ENCODE data around the gene ZFP42.
"Not testable (repeated sequence)": the region's sequence is repeated elsewhere in the genome, so short reads cannot be mapped to it uniquely, and the experiment has no call there.

Gene ZFP42

DNA sequence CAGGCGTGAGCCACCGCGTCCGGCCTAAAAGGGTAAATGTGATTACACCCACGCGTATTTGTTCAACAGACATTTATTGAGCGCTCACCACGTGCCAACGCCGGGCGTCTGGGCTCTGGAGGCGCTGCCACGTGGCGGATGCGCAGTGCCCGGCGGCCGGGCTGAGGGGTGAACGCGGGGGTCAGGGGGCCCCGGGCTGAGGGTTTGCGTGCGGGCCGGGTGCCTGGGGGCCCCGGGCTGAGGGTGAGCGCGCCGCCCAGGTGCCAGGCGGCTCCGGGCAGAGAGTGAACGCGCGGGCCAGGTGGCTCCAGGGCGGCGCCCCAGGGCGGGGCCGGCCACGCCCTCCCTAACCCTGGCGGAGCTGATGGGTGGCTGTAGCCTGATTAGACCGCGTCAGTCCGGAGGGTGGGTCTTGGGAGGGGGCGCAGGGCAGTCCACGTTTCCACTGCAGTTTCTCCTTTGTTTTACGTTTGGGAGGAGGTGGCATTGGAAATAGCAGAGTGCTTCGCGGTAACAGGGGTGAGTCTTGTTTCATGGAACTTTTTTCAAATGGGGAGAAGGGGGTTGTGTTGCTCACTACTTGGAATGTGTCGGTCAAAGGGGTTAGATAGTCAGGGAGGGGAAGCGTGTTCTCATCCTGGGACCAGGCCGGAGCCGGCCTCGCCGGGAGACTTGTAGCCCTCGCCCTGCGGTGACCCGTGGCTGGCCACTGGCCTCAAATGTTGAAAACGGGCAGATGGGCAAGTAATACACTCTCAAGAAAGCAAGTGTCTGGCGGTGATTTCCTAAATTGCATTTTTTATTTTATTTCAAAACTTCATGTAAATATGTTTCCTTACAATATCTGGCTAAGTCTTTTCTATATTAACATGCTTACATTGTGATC lies at the start of gene ZFP42:
ZFP42 (plus strand) TSS at position 450 of the 886 bp plus-strand sequence. CDS start 7,037 bp downstream, outside the sequence.
- DNase-seq: no peak

DNA sequence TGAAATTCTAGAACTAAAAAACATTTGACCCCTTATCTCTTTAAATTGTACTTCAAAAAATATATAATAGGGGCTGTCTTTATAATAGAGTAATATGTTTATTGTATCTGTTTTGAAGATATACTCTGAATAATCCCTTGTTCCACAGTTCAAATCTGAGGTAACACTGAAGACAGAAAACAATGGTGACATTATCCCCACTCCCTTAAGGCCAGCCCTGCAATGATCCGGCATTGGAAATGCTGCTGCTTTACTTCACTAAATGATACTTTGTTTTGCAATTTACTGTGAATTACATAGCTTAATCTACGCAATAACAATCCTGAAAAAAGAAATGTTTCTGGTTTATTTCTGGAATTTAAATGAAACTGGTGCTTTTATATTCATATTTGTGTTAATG lies 34.4 kb upstream of the ZFP42 start:
- DNase-seq: no peak

DNA sequence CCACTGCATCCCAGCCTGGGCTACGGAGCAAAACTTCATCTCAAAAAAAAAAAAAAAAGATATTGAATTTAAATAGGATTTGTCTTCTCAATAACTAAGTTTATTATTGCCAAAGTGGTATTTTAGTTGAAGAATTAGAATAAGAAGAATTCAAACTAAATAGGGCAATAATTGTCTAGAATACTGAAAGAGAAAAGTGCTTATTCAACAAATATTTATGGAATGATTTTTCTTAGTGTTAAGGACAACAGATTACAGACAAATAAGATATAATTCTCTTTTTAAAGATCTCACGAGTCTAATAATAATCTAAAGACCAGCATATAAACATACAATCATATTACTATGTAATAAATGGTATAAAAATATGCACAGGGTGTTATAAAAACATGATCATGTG lies 33.6 kb upstream of the ZFP42 start:
- DNase-seq: no peak

GRCh38 chr4:187962926-187963325 lies 32.6 kb upstream of the ZFP42 start:
- DNase-seq: no peak

GRCh38 chr4:187965726-187966125 lies 29.8 kb upstream of the ZFP42 start:
- no peak for DNase-seq

GRCh38 chr4:187972135-187972534 lies 23.4 kb upstream of the ZFP42 start:
- DNase-seq: no peak

- DNase-seq: no peak
Measured at GRCh38 chr4:187983746-187984145, 11.8 kb upstream of the ZFP42 start.

GRCh38 chr4:187992971-187993370 lies 2.6 kb upstream of the ZFP42 start:
- no peak for DNase-seq

GRCh38 chr4:187993827-187994226 lies 1.7 kb upstream of the ZFP42 start:
- no peak for DNase-seq

DNA sequence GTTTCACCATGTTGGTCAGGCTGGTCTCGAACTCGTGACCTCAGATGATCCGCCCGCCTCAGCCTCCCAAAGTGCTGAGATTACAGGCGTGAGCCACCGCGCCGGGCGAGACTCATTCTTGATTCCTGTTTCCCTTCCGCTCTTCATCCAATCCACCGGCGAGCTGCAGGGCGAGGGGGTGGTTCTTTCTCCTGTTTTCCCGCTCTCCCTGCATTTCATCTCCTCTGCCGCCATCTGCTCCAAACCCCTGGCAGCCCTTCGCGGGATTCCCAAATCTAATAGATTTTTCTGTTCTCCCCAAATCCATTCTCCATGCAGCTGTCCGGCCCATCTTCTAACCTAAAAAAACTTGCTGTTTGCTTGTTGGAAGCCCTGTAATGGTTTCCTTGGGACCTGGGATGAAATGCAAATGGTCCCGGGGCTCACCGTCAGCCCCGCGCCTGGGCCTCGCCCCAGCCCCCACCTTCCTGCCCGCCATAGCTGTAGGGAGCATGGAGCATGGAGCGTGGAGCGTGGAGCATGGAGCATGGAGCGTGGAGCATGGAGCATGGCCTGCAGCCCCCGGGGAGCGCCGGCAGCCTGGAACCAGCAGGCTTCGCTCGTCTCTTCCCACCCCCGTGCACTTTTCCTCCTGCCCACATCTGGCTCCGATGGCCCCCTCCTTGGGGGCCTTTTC lies 1.1 kb downstream of the ZFP42 start:
- DNase-seq: no peak

DNA sequence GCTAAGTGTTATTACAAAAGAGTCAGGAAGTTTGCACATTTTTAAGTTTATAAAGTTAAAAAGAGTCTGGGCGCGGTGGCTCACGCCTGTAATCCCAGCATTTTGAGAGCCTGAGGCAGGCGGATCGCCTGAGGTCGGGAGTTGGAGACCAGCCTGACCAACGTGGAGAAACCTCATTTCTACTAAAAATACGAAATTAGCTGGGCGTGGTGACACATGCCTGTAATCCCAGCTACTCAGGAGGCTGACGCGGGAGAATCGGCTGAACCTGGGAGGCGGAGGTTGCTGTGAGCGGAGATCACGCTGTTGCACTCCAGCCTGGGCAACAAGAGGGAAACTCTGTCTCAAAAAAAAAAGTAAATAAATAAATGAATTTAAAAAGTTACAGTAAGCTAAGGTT lies 2.4 kb downstream of the ZFP42 start:
- DNase-seq: not testable (repeated sequence)

- DNase-seq: no peak
Measured at GRCh38 chr4:187999406-187999932, 3.9 kb downstream of the ZFP42 start.

- no peak for DNase-seq
Measured at GRCh38 chr4:188002323-188002722, 6.8 kb downstream of the ZFP42 start.

DNA sequence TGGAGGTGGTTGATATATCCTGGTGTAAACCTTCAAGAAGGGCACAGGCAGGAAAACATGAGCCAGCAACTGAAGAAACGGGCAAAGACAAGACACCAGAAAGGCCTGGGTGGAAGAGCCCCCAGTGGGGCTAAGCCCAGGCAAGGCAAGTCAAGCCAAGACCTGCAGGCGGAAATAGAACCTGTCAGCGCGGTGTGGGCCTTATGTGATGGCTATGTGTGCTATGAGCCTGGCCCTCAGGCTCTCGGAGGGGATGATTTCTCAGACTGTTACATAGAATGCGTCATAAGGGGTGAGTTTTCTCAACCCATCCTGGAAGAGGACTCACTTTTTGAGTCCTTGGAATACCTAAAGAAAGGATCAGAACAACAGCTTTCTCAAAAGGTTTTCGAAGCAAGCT lies 7.2 kb downstream of the ZFP42 start:
- no peak for DNase-seq

GRCh38 chr4:188005561-188005960 lies 10.0 kb downstream of the ZFP42 start:
- DNase-seq: no peak

GRCh38 chr4:188006285-188006848 lies 10.8 kb downstream of the ZFP42 start:
- DNase-seq: no peak

- no peak for DNase-seq
Measured at GRCh38 chr4:188008377-188008776, 12.8 kb downstream of the ZFP42 start.

GRCh38 chr4:188012426-188012945 lies 16.9 kb downstream of the ZFP42 start:
- no peak for DNase-seq

GRCh38 chr4:188015025-188015940 lies 19.7 kb downstream of the ZFP42 start:
- no peak for DNase-seq

GRCh38 chr4:188016754-188017153 lies 21.2 kb downstream of the ZFP42 start:
- no peak for DNase-seq

GRCh38 chr4:188018262-188018661 lies 22.7 kb downstream of the ZFP42 start:
- no peak for DNase-seq

DNA sequence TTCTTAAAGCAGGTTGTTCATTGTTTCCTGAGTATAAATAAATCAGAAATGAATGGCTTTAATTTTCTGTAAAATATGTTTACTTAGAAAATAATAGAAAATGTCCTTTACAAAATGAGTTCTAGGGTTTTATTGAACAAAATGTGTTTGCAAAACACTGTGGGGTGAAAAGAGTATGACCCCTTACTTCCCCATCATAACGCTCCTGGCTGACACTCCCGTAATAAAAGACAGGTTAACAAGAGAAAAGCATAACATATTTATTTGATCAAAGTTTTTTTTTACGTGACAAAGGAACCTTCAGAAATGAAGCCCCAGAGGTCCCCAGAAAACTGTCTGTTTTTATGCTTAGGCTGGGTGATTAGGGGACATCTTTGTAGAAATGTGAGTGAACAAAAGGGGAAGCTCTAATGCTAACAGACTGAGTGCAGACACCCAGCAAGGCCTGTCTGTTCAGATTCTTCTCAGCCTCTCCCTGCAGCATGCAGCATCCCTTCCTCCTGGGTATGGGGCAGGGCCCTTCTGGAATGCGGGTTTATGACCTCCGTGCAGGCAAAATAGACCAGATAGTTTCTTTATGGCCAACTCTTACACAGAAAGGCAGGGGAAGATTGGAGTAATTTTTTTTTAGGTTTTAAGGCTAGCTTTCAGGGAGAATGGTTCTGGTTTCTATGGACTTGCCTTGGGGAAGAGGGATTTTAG lies 26.1 kb downstream of the ZFP42 start:
- no peak for DNase-seq
